ENCODE data around the gene SPINK1.

- TF ChIP-seq, protein P1, sequence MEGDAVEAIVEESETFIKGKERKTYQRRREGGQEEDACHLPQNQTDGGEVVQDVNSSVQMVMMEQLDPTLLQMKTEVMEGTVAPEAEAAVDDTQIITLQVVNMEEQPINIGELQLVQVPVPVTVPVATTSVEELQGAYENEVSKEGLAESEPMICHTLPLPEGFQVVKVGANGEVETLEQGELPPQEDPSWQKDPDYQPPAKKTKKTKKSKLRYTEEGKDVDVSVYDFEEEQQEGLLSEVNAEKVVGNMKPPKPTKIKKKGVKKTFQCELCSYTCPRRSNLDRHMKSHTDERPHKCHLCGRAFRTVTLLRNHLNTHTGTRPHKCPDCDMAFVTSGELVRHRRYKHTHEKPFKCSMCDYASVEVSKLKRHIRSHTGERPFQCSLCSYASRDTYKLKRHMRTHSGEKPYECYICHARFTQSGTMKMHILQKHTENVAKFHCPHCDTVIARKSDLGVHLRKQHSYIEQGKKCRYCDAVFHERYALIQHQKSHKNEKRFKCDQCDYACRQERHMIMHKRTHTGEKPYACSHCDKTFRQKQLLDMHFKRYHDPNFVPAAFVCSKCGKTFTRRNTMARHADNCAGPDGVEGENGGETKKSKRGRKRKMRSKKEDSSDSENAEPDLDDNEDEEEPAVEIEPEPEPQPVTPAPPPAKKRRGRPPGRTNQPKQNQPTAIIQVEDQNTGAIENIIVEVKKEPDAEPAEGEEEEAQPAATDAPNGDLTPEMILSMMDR (IDR thresholded peaks at IDR 0.05 in 8 of 11, conservative IDR thresholded peaks at IDR 0.05 in 3 of 11): no peak
- TF ChIP-seq POLR2A (IDR thresholded peaks at IDR 0.05) (no peak), POLR2AphosphoS5 (IDR thresholded peaks at IDR 0.05) (no peak)
These were observed 25.3 kb upstream of the SPINK1 start for GRCh38 chr5:147856801-147857200.

All from spleen (tissue), 7 donors.